Measurements from ENCODE around the gene RAP1GAP2.
"Not testable (repeated sequence)": the region's sequence is repeated elsewhere in the genome, so short reads cannot be mapped to it uniquely, and the experiment has no call there.

The RAP1GAP2 gene

DNA sequence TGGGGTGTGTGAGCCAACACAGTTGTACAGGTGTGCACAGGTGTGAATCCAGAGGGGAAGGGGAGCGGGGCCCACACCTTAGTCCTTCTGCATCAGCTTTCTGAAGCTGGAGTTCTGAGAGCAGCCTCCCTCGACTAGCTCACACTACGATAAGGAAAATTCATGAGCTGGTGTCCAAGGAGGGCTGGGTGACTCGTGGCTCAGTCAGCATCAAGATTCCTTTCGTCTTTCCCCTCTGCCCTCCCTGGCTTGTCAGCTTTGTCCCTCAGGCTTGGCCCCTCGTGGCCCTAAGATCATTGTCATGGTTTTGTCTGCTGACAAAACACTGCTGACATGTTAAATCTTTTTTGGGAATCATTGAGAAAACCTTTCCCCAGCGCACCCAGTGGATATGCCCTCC lies 219.7 kb downstream of the RAP1GAP2 start:
- DNase-seq (ENCODE audit: low read depth in 2 of 3, low spot score in 1 of 3): no peak

DNA sequence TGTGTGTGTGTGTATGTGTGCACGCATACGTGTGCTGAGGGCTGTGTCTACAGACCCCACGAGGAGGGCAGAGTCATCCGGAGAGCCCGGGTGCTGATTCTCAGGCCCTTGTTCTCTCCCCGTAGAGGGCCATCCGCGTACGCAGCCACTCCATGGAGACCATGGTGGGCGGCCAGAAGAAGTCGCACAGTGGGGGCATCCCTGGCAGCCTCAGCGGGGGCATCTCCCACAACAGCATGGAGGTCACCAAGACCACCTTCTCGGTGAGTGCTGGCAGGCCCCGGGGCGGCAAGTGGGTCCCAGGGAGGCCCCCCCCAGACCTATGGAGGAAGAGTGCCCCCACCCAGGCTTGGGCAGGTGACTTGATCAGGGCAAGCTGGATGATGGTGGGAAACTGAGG lies 221.7 kb downstream of the RAP1GAP2 start:
- no peak for DNase-seq (ENCODE audit: low read depth in 2 of 3, low spot score in 1 of 3)

DNA sequence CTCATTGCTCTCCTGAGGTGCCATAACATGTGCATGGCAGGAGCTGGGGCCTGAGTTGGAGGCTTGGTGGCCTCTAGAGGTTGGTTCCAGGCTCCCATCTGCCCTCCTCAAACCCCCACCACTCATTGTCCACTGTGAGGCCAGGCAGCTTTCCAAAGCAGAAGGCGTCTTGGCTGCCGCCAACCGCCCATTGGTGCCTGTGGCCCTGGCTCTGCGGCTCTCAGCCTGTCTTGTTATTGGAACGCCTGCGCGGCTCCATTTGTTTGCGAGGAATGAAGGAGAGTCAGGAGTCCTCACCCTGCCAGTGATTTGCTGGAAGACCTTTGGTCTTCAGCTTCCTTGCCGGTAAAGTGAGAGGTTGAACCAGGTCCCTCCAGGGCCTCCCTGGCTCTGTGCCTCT lies 223.5 kb downstream of the RAP1GAP2 start:
- no peak for DNase-seq (ENCODE audit: low read depth in 2 of 3, low spot score in 1 of 3)

DNA sequence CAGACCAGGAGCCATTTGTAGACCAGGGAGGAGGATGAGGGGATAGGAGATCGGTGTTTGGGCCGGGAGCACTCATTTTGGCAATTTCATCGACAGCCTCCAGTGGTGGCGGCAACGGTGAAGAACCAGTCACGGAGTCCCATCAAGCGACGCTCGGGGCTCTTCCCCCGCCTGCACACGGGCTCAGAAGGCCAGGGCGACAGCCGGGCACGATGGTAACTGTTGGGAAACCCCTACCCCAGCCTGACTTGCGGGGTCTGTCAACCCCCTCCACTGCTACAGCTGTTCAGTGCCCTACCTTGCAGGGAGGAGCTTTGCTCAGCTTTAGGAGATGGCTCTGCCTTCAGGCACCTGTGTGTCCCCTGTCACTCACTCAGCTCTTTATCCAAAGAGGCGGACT lies 224.1 kb downstream of the RAP1GAP2 start:
- DNase-seq (ENCODE audit: low read depth in 2 of 3, low spot score in 1 of 3): no peak

DNA sequence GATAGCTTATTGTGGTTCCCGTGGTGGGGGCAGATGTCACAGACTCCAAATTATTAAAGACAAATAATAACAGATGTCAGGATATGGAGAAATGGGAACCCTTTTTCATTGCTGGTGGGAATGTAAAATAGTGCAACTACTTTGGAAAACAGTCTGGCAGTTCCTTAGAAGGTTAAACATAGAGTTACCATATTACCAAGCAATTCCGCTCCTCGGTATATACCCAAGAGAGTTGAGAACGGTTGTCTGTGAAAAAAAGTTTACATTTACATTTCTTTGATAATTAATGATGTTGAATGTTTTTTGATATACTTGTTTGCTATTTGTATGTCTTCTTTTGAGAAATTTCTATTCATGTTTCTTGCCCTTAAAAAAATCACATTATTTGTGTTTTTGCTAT lies 226.0 kb downstream of the RAP1GAP2 start:
- DNase-seq (ENCODE audit: low read depth in 2 of 3, low spot score in 1 of 3): no peak

DNA sequence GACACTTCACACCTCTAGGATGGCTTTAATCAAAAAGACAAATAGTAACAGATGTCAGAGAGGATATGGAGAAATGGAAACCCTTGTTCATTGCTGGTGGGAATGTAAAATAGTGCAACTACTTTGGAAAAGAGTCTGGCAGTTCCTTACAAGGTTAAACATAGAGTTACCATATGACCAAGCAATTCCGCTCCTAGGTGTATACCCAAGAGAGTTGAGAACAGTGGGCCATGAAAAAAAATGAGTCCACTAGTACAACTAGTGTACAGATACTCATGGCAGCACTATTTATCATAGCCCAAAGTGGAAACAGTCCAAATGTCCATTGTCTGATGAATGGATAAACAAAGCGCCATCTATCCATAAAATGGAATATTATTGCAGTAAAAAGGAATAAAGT lies 228.1 kb downstream of the RAP1GAP2 start:
- no peak for DNase-seq (ENCODE audit: low read depth in 2 of 3, low spot score in 1 of 3)

DNA sequence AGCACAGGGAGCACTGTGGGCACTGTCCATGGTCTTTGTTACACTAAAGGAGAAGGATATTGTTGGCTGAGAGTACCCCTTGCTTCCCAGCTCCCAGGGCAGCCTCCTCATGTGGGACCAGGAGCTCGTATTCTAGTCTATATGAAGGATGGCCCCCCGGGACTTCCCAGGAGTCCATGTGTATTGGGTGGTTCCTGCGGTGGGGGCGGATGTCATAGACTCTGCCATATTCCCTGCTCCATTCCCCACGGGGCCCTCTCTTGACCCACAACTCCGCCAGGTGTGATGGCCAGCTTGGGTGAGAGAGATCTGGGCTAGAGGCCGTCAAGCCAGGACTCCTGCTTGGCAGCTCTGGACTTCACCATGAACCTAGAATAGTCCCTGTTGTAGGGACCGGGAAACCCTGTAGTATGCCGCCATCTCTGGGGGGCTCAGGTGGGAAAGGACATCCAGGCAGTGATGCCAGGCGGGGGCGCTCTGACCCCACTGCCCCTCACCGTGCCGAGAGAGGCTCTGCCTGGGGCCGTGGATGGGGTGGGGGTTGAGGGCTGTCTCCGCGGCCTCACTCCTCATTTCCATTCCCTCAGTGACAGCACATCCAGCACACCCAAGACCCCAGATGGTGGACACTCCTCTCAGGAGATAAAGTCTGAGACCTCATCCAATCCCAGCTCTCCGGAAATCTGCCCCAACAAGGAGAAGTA lies 229.3 kb downstream of the RAP1GAP2 start:
- DNase-seq (ENCODE audit: low read depth in 2 of 3, low spot score in 1 of 3): no peak

DNA sequence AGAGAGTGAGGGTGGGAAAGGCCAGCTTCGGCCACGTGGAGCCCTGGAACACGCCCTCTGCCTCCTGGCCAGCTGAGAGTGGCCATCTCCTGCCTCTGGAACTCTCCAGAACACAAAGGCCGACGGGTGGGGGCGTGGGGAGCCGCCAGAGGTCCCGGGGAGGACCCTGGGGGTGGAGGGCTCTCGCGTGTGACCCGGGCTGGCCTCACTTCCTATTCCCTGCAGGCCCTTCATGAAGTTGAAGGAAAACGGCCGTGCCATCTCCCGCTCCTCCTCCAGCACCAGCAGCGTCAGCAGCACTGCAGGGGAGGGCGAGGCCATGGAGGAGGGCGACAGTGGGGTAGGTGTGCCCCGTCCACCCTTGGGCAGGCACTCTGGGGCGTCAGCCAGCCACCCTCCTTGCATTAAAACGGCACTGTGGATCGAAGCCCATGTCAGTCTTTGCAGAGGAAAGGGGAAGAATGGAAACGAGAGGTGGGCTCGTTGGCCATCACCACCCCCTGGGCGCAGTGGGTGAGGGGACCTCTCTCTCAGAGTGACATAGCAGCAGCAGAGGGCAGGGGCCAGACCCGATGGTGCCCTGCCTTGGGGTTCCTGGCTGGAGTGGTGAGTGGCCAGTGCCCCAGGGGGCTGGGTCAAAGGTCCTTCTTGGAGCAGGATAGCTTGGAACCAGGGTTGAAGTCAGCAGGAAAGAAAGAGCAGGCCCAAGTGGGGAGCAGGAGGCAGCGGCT lies 230.1 kb downstream of the RAP1GAP2 start:
- no peak for DNase-seq (ENCODE audit: low read depth in 2 of 3, low spot score in 1 of 3)

DNA sequence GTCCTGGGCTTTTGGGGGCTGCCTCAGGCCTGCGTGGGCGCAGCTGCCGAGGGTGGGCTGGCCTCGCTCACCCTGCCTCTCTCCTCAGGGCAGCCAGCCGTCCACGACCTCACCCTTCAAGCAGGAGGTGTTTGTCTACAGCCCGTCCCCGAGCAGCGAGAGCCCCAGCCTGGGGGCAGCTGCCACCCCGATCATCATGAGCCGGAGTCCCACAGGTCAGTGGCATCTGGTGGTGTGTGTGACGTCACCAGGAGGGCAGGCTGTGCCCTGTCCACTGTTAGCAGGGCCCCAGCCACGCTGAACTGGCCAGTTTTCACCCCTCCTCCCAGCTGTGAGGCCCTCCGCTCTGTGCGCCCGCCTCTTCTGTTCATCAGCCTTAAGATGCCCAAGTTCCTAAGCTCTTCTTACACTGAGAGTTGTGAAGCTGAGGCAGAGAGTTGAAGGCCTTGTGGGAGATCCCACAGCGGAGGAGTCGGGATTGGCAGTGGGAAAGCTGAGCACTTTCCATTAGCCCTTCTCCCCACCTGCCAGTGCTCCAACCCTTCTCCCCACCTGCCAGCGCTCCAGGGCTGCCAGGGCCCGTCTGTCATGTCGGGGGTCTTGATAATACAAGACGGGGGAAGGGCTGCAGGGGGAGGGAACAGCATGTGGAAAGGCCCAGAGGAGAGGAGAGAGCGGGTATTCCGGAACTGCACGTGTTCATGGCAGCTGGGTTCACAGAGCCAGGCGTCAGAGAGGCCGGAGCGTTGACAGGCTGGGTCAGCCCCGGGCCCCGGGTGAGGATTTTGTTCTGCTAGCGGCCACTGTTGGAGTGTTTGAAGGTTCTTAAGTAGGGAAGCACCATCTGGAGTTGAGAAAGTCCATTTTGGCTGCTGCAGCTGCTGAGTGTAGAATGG lies 230.9 kb downstream of the RAP1GAP2 start:
- no peak for DNase-seq (ENCODE audit: low read depth in 2 of 3, low spot score in 1 of 3)

DNA sequence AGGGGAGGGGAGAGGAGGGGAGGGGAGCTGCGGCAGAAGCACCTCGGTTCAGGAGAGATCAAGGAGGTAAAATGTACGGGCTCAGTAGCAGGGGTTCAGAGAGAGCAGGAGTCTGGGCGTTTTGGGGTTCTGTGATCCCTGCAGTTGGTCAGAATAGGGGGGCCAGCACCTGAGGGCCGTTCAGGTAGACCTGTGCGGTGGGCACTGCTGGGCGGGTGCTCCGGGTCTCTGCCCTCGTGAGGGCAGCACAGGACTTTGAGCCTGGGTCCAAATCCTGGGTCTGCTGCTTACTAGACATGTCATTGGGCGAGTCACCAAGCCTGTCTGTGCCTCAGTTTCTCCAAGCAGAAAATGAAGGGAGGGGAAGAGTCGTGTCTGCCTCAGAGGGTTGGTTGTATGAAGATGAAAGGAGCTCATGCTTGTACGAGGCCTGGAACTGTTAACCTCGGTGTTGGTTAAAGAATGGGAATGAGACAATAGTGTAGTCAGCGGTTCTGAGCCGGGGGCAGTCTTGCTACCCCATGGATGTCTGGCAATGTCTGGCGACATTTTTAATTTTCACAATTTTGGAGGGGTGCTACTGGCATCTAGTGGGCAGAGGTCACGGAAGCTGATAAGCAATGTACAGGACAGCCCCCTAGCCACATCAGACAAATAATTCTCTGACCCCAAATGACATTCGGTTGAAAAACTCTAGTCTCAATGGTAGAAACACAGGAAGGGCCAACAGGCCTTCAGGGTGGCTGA lies 231.7 kb downstream of the RAP1GAP2 start:
- no peak for DNase-seq (ENCODE audit: low read depth in 2 of 3, low spot score in 1 of 3)

DNA sequence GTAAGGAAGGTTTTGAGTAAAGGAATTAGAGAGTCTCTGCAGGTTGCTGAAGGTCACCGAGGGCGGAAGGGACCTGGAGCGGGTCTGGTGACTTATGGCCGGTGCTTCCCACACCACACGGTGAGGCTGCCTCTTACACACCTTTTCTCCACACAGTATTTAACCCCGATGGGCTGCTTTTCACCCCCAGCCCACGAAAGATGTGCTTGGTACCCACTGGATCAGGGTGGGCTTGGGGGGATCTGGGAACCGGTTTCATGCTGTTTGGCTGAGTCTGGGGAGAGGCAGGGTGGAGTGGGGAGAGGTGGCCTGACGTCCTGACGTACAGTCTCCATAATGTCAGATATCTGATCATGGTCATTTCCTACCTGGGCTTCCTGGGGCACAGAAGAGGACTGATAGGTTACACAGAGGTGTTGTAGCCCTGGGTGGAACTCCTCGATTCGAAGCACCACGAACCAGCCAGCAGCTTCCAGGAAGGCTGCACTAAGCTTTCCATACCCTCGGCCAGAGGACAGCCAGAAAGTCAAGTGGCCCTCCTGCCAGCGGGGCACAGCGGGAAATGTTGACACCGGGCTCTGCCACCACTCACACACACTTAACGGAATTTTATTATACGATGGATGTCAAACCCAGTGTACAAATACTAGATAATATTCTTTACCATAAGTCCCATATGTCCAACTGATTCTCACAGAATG lies 233.1 kb downstream of the RAP1GAP2 start:
- no peak for DNase-seq (ENCODE audit: low read depth in 2 of 3, low spot score in 1 of 3)

DNA sequence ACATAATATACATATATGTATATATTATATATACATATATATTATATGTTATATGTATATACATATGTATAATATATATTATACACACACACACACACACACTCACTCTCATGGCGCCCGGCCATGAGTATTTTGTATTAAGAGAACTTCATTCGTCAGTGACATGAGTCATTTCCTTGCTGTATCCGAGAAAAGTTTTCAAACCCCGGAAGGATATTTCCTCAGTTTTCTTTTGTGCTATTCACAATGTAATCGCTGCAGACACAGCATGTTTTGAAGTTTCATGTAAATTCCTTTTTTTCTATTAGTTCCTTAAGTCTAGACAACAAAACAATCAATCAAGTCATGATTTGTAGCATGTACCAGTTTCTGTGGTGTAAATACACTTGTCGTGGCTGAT lies 233.9 kb downstream of the RAP1GAP2 start:
- DNase-seq (ENCODE audit: low read depth in 2 of 3, low spot score in 1 of 3): no peak

DNA sequence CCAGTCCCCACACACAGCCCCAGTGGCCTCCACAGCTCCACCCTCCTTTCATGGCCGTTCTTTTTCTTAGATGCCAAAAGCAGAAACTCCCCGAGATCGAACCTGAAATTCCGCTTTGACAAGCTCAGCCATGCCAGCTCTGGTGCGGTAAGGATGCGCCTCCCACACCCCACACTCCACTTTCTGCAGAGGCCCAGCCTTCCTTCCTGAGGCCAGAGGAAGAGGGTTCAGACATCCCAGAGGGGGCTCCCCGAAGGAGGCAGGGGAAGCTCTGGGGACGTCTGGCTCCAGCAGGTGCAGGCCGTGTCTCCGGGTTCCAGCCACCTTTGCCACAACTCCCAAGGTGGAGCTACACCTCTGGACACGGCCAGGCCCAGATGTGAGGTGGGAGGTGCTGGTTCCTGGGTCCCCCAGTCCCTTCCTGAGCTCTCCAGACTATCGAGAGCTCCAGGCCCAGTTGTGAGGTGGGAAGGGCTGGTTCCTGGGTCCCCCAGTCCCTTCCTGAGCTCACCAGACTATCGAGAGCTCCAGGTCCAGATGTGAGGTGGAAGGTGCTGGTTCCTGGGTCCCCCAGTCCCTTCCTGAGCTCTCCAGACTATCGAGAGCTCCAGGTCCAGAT lies 234.7 kb downstream of the RAP1GAP2 start:
- DNase-seq (ENCODE audit: low read depth in 2 of 3, low spot score in 1 of 3): not testable (repeated sequence)

DNA sequence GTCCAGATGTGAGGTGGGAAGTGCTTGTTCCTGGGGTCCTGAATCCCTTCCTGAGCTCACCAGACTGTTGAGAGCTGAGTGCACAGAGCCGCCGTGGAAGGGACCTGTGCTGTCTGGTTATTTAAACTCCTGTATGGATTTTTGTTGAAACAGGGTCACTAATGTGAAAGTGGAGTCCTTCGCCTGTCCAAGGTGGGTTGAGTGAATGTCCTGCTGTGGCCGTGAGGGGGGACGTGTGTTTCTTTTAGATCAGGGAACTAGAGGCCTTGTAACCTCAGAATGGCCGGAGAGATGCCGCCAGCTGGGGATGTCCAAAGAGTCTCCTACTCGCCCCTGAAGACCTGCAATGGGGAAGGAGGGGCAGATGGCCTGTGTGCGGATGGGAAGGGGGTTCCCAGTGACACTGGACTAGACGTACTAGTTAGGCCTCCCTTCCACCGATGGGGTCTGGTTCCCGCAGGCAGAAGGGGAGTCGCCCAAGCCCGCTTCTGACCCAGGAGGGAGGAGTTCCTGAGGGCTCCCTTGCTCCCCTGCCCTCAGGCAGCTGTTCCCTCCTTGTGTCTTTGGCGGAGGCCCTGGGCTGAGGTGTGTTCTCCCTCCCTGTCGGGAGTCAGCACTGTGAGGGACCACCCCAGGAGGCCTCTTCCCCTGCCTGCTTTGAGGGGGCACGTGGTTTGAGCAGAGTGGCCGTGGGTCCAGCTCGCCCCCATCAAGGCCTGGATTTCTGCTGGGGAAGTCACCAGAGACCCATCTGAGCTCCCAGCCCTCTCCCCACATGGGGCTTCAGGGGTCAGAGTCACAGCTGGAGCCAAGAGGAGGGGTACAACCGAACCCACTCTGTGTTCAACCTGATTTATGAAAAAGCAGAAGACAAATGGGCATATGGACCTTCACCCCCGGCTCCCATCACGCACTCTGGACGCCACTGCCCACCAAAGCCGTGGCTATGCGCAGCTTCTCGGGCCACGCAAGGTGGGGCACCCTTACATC lies 236.3 kb downstream of the RAP1GAP2 start:
- no peak for DNase-seq (ENCODE audit: low read depth in 2 of 3, low spot score in 1 of 3)

DNA sequence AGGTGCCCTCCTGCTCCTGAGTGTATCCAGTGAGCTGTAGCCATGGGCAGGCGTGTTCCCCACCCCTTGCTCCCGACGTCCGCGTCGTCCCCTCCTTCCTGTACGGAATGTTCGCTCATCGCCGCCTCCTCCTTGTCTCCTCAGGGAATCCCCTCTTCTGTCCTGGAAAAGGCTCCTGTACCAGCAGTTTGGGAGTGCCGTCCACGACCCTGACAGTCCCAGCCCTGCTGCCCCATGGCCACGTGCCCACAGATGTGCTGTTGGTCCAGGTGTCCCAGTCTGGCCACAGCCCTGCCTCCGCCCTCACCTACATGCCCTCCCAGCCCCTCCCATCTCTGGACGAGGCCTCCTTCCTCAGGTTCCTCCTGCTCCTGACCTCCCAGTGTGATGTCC lies 237.0 kb downstream of the RAP1GAP2 start:
- DNase-seq (ENCODE audit: low read depth in 2 of 3, low spot score in 1 of 3): no peak

DNA sequence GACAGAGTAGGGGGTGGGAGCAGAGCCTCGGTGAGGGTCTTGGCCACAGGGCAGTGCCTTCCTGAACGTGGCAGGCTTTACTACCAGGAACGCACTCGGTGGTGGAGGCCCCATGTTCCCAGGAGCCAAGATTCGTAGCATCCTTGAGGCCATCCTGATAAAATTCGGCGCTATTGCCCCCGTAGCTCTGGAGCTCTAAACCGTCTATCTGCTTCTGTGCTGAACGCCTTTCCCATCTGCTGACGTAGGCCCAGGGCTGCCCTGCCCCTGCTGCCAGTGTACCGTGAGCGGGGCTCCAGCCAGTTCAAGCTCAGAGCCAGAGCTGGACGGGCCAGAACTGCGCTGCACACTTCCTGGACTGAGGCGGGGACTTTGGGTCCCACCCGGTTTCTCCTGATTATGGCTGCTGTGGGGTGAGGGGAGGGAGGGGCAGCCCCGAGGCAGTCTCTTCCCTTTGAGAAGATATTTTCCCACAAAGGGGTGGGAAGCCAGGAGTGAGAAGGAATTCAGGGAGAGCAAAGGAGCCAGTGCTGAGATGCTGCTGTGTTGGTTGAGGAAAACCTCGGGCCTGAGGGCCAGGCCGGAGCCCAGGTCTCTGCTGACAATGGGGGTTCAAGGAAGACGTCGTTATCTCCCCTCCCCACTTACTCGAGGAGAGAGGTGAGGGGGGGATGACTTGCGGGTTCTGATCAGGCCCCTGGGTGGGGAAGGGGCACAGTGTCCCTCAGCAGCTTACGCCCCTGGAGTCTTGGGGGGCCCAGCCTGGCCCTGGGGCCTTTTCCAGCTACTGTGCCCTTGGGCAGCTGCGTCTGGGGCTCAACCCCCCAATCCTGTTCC lies 237.7 kb downstream of the RAP1GAP2 start:
- DNase-seq (ENCODE audit: low read depth in 2 of 3, low spot score in 1 of 3): no peak

DNA sequence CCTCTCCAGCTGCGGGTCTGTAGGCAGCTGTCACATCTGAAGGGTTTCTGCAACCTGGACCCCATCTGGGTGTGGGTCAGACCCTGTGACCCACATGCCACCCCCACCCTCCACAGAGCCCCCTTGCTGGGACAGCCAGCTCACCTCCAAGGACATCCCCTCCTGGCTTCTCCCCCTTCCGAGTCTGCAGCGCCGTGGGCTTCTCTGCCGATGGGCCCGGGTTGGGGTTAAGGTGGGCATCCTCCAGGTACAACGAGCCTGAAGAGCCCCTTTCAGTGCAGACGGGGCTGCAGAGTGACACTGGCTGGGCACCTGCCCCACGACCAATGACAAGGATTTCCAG lies 238.3 kb downstream of the RAP1GAP2 start:
- no peak for DNase-seq (ENCODE audit: low read depth in 2 of 3, low spot score in 1 of 3)

Data from stimulated activated CD4-positive, alpha-beta T cell treated with anti-CD3 and anti-CD28 coated beads, Interleukin-12 subunit alpha, Interleukin-12 subunit beta, amount 100 ng/mL, for 48 hours (primary cell).